Stimulated activated CD8-positive, alpha-beta memory T cell treated with anti-CD3 and anti-CD28 coated beads, Interleukin-15, amount 100 ng/mL, for 1 hour (primary cell): Measurements from ENCODE around the gene UQCC2.

Source experiments
- DNase-seq: peaks from one replicate; pipeline ENCODE4 v3.0.0-alpha.2; 2020; ENCODE audit warnings: low read depth

Gene UQCC2

GRCh38 chr6:33725222-33725621 lies 13.7 kb upstream of the UQCC2 start:
- DNase-seq: no peak

- no peak for DNase-seq
These were observed 12.9 kb upstream of the UQCC2 start for GRCh38 chr6:33724102-33725023.

GRCh38 chr6:33723371-33724085 lies 12.0 kb upstream of the UQCC2 start:
- DNase-seq: no peak

- DNase-seq: no peak
These were observed 10.7 kb upstream of the UQCC2 start for GRCh38 chr6:33722103-33722623.

GRCh38 chr6:33721508-33721907 lies 10.0 kb upstream of the UQCC2 start:
- DNase-seq: no peak

- DNase-seq: no peak
These were observed 9.5 kb upstream of the UQCC2 start for GRCh38 chr6:33720998-33721397.

- DNase-seq: no peak
These were observed 8.0 kb upstream of the UQCC2 start for GRCh38 chr6:33719326-33719987.

- DNase-seq: no peak
These were observed 7.2 kb upstream of the UQCC2 start for GRCh38 chr6:33718713-33719112.

GRCh38 chr6:33717934-33718455 lies 6.5 kb upstream of the UQCC2 start:
- no peak for DNase-seq

- DNase-seq: no peak
These were observed 5.6 kb upstream of the UQCC2 start for GRCh38 chr6:33716890-33717632.

GRCh38 chr6:33716379-33716778 lies 4.9 kb upstream of the UQCC2 start:
- no peak for DNase-seq

GRCh38 chr6:33714385-33715040 lies 3.0 kb upstream of the UQCC2 start:
- no peak for DNase-seq

- DNase-seq: no peak
These were observed 2.3 kb upstream of the UQCC2 start for GRCh38 chr6:33713786-33714185.

GRCh38 chr6:33712914-33713313 lies 1.4 kb upstream of the UQCC2 start:
- no peak for DNase-seq

- DNase-seq: no peak
These were observed 991 bp downstream of the UQCC2 start for GRCh38 chr6:33710296-33711121.

GRCh38 chr6:33709605-33710295 lies 1.8 kb downstream of the UQCC2 start:
- no peak for DNase-seq

- no peak for DNase-seq
These were observed 2.8 kb downstream of the UQCC2 start for GRCh38 chr6:33708516-33709204.

- no peak for DNase-seq
These were observed 3.7 kb downstream of the UQCC2 start for GRCh38 chr6:33707771-33708170.
